Liver (tissue), 9 donors: ENCODE measurements around the gene MIB1. TPM values are rescaled to one million over a fixed set of nuclear protein-coding genes. Genes with fewer than 3 reads are reported as not detected.

ENCODE experiments used
- DNase-seq: peaks from one replicate; pipeline ENCODE4 v3.0.0-alpha.2; 2017; ENCODE audit warnings: low spot score
- H3K27ac ChIP-seq, 2 donors: one replicate each; pipeline ENCODE4 v1.7.0; 2013; ENCODE audit warnings: inconsistent platforms in 2 of 2, low read length in 2 of 2, control low read depth in 1 of 2, low read depth in 1 of 2, mild to moderate bottlenecking in 1 of 2
- H3K27me3 ChIP-seq, 4 donors: one replicate each; pipeline versions ENCODE4 v1.6.1 to v1.7.0; 2013; ENCODE audit warnings: low read length in 3 of 4, inconsistent platforms in 1 of 4, mild to moderate bottlenecking in 1 of 4, moderate library complexity in 1 of 4; ENCODE audit not compliant: control insufficient read depth in 4 of 4, insufficient read depth in 4 of 4
- H3K36me3 ChIP-seq, 4 donors: one replicate each; pipeline versions ENCODE4 v1.6.1 to v1.7.0; 2013; ENCODE audit warnings: low read length in 3 of 4, mild to moderate bottlenecking in 3 of 4, low read depth in 1 of 4, moderate library complexity in 1 of 4; ENCODE audit not compliant: control insufficient read depth in 4 of 4, insufficient read depth in 3 of 4
- H3K4me1 ChIP-seq, 4 donors: one replicate each; pipeline versions ENCODE4 v1.6.1 to v1.7.0; 2013; ENCODE audit warnings: low read length in 3 of 4, mild to moderate bottlenecking in 3 of 4, moderate library complexity in 1 of 4; ENCODE audit not compliant: control insufficient read depth in 4 of 4, insufficient read depth in 4 of 4
- H3K4me3 ChIP-seq, 3 donors: one replicate each; pipeline versions ENCODE4 v1.6.1 to v1.7.0; 2013; ENCODE audit warnings: low read length in 3 of 3, control low read depth in 1 of 3, low read depth in 1 of 3, mild to moderate bottlenecking in 1 of 3
- H3K9ac ChIP-seq, 2 donors: one replicate each; pipeline ENCODE4 v1.7.0; 2013; ENCODE audit warnings: low read length in 2 of 2, mild to moderate bottlenecking in 2 of 2, moderate library complexity in 2 of 2, control low read depth in 1 of 2, low read depth in 1 of 2
- H3K9me3 ChIP-seq, 4 donors: one replicate each; pipeline versions ENCODE4 v1.6.1 to v1.7.0; 2013; ENCODE audit warnings: low read length in 3 of 4; ENCODE audit not compliant: control insufficient read depth in 4 of 4
- CTCF ChIP-seq: fragments of 150-350 bp; IDR thresholded peaks from 2 replicates; pipeline ENCODE4 v1.5.1; 2017; ENCODE audit warnings: improper control_type of control experiment, low read depth, low read length; ENCODE audit not compliant: missing input control
- FOXA2 ChIP-seq: IDR thresholded peaks from 2 replicates; pipeline ENCODE4 v1.6.1; 2016; ENCODE audit warnings: antibody characterized with exemption
- JUND ChIP-seq, 2 donors: IDR thresholded peaks; 2 replicates each; pipeline ENCODE4 v1.6.1; 2016; ENCODE audit warnings: antibody characterized with exemption in 2 of 2
- MAX ChIP-seq: IDR thresholded peaks from 2 replicates; pipeline ENCODE4 v1.6.1; 2016; ENCODE audit warnings: antibody characterized with exemption
- NR2F2 ChIP-seq: IDR thresholded peaks from 2 replicates; pipeline ENCODE4 v1.6.1; 2016; ENCODE audit warnings: antibody characterized with exemption
- RAD21 ChIP-seq, 2 donors: IDR thresholded peaks; 2 replicates each; pipeline ENCODE4 v1.6.1; 2016; ENCODE audit warnings: antibody characterized with exemption in 2 of 2, mild to moderate bottlenecking in 2 of 2
- RXRA ChIP-seq, 2 donors: IDR thresholded peaks; 2 replicates each; pipeline ENCODE4 v1.6.1; 2017 to 2018; ENCODE audit warnings: antibody characterized with exemption in 2 of 2, mild to moderate bottlenecking in 1 of 2
- SP1 ChIP-seq: IDR thresholded peaks from 2 replicates; pipeline ENCODE4 v1.6.1; 2018; ENCODE audit warnings: antibody characterized with exemption, mild to moderate bottlenecking
- TAF1 ChIP-seq: conservative IDR thresholded peaks from 2 replicates; pipeline ENCODE4 v1.6.1; 2016; ENCODE audit warnings: antibody characterized with exemption, mild to moderate bottlenecking
- YY1 ChIP-seq: IDR thresholded peaks from 2 replicates; pipeline ENCODE4 v1.6.1; 2016; ENCODE audit warnings: antibody characterized with exemption, mild to moderate bottlenecking
- ZBTB33 ChIP-seq: IDR thresholded peaks from 2 replicates; pipeline ENCODE4 v1.6.1; 2016; ENCODE audit warnings: antibody characterized with exemption
- WGBS: extraction: QIAGEN DNeasy Blood & Tissue Kit; methylation state at CpG from one replicate; pipeline ENCODE4 v1.1.7; 2013; 5-methylcytosine and 5-hydroxymethylcytosine counted together
- polyA plus RNA-seq, 2 donors: library from polyadenylated mRNA; stranded (reverse) in 1 of 2; unstranded in 1 of 2; fragments of 200-250 nt in 1 of 2; fragments of >200 nt in 1 of 2; fragmentation: Nextera tagmentation in 1 of 2; extraction: Ambion mirVana in 1 of 2; gene quantifications; one replicate each; pipeline versions ENCODE4 v1.2.1 to v1.2.3, GENCODE V29; 2013 to 2015
- total RNA-seq, 2 donors: library from RNA; depleted of rRNA; stranded (reverse); fragments of >200 nt; gene quantifications; one replicate each; pipeline ENCODE4 v1.2.3, GENCODE V29; 2014
- donor health status: healthy.
- donor health status: healthy.
- donor health status: healthy.
- donor health status: healthy.
- donor health status: healthy.

MIB1 gene
- total and polyA plus RNA-seq, 4 donors: 2.7 to 29.6 (median 14.9) TPM

- H3K36me3 ChIP-seq: peaks cover 0 to 4% (median 0%) of the 10 kb centered on the region in 4 donors
- H3K27me3 ChIP-seq: no peaks in the 10 kb centered on the region
- DNase-seq: no peak
- no peak overlapping the region for H3K9ac ChIP-seq
- no peaks in the 10 kb centered on the region for H3K9me3 ChIP-seq
- no peak for TF ChIP-seq FOXA2
- no peak for TF ChIP-seq SP1
- TF ChIP-seq YY1: no peak
- TF ChIP-seq JUND (IDR thresholded peaks at IDR 0.05): no peak
- TF ChIP-seq ZBTB33: no peak
- TF ChIP-seq RAD21 (IDR thresholded peaks at IDR 0.05): no peak
- no peaks in the 10 kb centered on the region for H3K4me1 ChIP-seq
- H3K4me3 ChIP-seq: no peak overlapping the region
- H3K27ac ChIP-seq: no peak overlapping the region
These were observed 57.5 kb downstream of the MIB1 start for GRCh38 chr18:21798126-21798525.

GRCh38 chr18:21799721-21800120 is 59.1 kb downstream of the MIB1 start:
- no peak for DNase-seq
- no peaks in the 10 kb centered on the region for H3K27me3 ChIP-seq
- no peaks in the 10 kb centered on the region for H3K4me1 ChIP-seq
- TF ChIP-seq JUND (IDR thresholded peaks at IDR 0.05): no peak
- TF ChIP-seq NR2F2: no peak
- TF ChIP-seq RXRA (IDR thresholded peaks at IDR 0.05): no peak
- TF ChIP-seq TAF1: no peak
- H3K9ac ChIP-seq: no peak overlapping the region
- H3K27ac ChIP-seq: no peak overlapping the region
- peaks cover 0 to 7% (median 2%) of the 10 kb centered on the region in 4 donors for H3K36me3 ChIP-seq
- H3K4me3 ChIP-seq: no peak overlapping the region
- no peaks in the 10 kb centered on the region for H3K9me3 ChIP-seq

GRCh38 chr18:21803495-21803894 is 62.9 kb downstream of the MIB1 start:
- TF ChIP-seq NR2F2: no peak
- no peak for TF ChIP-seq SP1
- TF ChIP-seq RAD21 (IDR thresholded peaks at IDR 0.05): no peak
- TF ChIP-seq MAX: no peak
- TF ChIP-seq CTCF: no peak
- TF ChIP-seq ZBTB33: no peak
- TF ChIP-seq RXRA (IDR thresholded peaks at IDR 0.05): no peak
- 83% methylated on average over 3 of the region's 3 CpGs for WGBS
- Histone ChIP-seq H3K9ac (no peak overlapping the region), H3K9me3 (no peaks in the 10 kb centered on the region), H3K4me3 (no peak overlapping the region), H3K36me3 (peaks cover 4 to 8% (median 4%) of the 10 kb centered on the region in 4 donors), H3K27ac (no peak overlapping the region), H3K4me1 (no peaks in the 10 kb centered on the region), H3K27me3 (no peaks in the 10 kb centered on the region)
- no peak for DNase-seq
